Measurements from ENCODE around the gene RBM19.

The RBM19 gene

DNA sequence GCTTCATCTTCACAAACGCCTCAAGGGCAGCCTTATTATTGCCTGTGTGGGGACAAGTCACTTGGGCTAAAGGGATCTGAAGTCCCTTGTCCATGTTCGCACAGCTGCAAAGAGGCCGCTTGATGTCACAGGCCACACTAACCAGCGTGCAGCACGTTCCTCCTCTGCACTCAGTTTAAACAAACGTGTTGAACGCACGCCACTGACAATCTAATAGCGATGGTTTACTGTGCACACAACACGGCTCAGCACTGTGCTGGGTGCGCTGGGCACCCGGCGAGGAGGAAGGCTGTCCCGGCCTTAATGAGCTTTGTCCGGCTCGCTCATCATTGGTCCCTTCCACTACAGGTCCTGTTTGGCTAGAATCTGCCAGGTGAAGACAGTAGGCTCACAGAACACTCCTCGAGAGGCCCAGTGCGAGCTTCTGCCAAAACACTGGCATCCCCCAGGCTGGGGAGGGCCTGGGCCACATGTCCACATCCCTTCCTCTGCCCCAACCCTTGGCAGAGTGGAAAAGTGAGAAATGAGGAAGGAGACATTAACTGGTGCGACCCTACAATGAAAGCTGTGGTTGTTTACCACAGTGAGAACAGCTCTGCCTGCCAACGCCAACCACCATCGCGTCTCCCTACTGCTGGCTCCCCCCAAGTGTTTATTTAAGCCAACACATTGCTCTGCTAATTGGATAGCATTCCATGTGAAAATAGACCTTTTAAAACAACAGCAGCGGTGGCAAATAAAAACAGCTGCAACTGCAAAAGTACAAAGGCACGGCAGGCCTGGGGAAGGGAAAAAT, 113.2 kb downstream of the RBM19 start:
- no peak for DNase-seq

DNA sequence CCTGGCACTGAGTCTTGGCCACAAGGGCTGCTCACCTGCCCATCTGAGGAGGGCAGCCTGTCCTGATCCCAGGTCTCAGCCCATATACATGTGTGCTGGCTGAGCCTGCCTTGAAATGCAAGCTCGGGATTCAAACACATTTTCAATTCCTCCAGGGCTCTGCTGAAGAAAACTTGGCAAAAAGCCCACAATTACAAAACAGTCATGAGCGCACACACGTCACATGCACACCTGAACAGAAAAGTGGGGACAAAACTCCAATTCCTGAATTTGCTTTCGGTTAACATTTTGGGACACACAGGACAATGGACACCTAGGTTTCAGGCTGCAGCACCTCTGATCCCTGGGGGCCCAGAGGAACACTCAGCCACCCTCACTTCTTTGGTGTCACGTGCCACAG, 113.9 kb downstream of the RBM19 start:
- DNase-seq = no peak

DNA sequence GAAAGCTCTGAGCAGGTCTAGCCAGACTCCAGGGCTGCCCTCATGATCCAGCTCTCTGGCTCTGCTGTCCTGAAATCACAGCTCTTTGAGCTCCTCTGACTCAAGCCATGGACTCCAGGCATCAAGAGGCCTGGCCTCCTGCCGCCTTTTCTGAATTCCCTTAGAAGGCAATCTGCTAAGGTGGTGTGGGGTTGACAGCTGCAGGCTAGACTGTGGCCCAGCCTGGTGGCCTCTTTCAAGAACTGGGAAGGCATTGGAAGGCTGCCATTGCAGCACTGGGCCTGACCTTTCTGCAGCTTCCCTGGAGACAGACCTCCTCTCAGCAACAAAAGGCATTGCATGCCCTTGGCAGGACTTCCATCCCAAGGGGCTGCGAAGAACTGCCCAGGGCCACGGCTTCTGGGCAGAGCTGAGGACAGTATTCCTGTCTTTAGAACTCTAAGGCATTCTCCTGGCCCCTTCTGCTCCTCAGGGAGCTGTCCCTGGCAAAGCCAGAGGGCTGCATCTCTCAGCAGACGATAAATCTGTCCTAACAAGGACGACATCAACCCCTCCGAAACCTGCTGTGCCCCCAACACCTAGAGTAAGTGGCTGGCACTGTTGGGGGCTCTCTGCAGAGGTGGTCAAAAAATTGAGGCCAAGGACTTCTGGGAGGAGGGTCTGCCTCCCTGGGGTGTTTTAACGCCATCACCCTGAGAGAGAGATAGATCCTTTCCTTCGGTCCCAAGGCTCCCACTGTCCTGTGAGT, 115.6 kb downstream of the RBM19 start:
- DNase-seq = no peak

DNA sequence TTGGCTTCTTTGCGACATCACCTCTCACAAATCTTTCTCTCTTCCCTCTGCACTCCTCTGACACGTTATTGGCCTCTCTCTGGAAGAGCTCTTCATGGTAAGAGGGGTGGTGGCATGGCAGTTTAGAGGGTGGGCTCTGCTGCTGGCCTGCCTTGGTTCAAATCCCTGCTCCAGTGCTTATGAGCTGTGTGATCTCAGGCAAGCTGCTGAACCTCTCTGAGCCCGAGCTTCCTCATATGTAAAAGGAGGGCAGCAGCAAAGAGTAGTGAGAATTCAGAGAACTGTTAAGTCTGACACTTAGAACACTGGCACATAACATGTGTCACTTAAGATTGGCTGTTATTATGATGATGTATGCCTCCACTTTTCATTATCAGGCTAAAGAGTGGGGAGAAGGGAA, 118.3 kb downstream of the RBM19 start:
- no peak for DNase-seq

DNA sequence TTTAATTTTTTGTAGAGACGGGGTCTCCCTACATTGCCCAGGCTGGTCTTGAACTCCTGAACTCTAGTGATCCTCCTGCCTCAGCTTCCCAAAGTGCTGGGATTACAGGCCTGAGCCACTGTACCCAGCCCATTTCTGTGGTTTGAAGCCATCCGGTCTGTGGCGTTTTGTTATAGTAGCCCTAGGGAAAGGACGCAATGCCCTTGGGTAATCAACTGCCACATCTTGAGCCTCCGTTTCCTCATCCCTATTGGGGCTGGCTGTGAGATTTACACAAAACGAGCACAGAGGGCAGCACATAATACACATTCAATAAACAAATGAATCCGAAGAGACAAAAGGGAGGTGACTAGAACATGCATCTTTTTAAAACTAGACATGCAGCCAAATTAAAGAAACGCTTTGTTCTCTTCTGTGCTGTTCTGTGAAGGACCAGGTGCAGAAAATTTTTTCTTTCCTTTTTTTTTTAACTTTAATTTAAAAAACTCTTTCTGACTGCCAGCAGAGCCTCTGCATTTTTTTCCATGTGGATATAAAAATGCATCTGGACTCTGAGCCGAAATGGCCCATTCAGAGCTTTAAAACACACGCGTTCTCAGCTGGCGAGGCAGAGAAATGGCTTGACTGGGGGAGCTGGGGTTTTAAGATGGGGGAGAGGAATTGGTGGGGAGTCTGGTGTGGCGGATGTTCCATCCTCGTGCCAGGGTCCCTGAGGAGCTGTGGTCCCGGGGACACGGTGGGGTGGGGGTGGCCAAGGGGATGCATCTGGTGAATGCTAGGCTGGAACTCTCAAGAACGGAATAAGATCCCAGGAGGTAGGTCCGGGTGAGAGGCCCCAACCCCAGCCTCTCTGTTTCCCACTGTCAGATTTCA, 119.0 kb downstream of the RBM19 start:
- DNase-seq = no peak

DNA sequence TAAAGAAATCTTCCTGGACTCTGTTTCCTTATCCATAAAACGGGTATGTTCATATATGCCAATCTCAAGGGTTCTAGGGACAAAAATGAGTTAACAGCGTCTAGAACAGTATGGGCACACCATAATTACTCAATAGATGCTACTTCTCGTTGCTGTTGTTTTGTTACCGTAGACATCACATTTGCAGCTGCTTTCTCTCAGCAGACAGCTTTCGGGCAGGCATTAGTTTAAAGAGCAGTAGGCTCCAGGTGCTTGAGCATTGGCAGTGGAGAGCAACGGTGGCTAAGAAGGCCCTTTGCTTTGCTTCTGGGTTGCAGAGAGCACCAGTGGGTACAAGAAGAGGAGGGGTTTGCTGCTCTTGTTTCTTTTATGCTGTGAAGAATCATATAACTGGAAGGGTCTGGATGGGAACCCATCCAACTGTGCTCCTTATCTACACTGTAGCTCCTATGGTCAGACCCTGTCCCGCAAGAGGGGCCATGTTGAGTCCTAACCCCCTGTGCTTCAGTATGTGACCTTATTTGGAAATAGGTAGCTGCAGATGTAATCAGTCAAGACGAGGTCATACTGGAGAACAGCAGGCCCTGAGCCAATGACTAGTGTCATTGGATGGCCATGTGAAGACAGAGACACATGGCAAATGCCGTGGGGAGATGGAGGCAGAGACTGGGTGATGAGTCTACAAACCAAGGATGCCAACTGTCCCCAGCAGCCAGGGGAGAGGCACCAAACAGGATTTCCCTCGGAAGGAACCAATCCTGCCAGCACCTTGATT, 120.0 kb downstream of the RBM19 start:
- no peak for DNase-seq

DNA sequence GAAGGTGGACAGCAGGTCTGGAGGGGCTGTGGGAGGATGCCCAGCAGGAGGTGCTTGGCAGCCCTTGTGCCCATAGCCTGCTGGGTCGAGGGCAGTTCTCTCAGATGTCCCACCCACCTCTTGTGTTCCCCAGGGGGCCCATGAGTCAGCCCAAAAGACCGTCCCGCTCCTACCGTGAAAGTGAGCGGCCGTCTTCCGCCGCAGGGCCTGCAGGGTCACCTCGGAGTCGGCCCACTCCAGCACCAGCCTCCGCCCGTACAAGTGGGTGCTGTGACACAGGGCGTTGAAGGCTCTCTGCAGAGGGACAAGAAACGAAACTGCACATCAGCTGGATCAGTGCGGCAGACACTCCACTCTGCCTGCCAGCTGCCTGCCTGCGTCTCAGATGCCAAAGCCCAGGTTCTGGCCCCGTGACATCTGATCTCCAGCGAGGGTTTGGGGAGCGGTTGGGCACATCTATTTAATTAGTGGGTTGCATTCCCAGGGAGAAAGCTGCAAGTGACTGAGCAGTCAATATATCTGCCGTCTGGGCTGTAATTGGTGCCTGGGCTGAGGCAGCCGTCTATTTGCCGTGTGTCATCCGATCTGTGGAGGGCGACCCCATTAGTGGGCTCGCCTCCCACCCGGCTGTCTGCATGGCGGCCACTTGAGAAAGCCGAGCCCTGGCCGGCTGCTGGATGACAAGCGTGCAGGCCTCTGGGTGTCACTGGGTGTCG, 121.5 kb downstream of the RBM19 start:
- no peak for DNase-seq

DNA sequence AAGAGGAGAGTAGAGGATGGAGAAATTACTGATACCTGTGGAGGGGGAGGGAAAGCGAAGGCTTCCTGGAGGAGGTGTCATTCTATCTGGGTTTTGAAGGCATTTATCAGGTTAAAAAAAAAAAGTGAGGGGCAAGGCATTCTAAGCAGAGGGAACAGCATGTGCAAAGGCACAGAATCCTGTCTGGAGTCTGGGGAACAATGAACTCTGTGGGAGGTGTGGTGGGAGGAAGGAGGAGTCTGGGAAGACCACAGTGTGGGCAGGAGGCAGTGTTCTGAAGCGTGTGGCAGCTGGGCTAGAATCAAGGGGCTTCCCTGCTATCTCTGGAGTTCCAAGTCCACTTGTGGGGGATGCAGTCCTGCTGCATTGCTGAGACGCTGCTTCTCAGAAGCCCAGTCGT, 123.4 kb downstream of the RBM19 start:
- no peak for DNase-seq

DNA sequence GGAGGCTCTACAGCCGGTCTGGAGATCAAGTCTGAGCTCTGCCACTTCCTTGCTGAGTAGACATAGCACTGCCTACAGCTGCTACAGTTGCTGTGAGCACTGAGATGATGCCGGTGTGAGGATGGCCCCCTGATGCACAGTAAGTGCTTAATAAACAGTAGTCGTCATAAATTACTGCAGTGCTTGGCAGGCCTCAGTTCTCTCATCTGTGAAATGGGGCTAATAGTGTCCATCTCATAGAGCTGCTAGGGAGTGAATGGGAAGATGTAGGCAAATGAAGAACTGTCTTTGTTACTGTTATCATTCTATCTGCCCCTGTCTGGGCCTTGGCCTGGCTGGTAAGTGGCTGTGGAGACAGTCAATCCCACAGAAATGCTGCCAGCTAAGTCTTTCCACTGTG, 124.3 kb downstream of the RBM19 start:
- DNase-seq = no peak

DNA sequence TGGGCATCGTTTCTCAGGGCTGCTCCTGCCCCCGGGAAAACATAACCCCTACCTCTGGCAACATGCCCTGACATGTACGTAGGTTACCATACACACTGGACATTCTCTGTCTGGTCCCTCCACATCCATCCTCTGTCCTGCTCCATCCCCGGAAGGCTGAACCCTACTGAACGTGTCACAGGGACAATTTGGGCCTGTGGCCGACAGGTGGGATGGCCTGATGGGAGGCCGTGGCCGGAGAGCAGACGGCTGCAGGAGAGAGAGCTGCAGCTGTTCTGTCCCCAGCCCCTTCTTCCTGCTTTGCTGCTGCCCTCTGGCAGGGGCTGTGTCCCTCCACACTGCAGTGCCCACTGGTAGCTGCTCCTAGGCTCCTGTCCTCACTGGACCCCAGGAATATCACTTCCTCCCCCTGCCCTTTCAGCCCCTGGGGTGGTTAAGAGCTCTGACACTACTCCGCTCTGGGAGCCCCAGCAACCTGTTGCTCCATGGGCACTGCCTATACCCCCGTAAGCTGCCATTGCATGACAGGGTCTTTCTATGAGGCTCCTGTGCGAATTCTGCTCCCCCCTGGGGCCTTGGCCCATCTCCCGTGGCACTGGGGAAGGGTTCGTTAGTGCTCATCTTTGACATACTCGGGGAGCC, 125.6 kb downstream of the RBM19 start:
- DNase-seq = no peak

DNA sequence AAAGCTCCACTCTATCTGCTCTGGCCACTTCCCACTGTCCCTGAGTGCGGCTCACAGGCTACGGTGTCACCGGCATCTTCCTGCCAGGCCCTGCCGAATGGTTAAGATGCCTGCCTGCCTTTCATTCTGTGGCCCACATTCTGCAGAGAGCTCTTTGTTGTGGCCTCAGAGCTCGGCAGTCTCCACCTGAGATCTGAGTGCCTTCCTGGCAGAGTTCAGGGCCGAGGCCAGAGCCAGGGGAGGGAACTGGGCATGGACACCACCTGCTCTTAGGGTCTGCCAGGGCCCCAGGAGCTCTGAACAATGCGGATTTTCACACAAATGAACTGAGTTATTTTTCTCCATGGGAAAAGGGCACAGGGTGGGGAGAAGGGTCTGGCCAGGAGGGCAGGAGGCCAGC, 127.2 kb downstream of the RBM19 start:
- no peak for DNase-seq

DNA sequence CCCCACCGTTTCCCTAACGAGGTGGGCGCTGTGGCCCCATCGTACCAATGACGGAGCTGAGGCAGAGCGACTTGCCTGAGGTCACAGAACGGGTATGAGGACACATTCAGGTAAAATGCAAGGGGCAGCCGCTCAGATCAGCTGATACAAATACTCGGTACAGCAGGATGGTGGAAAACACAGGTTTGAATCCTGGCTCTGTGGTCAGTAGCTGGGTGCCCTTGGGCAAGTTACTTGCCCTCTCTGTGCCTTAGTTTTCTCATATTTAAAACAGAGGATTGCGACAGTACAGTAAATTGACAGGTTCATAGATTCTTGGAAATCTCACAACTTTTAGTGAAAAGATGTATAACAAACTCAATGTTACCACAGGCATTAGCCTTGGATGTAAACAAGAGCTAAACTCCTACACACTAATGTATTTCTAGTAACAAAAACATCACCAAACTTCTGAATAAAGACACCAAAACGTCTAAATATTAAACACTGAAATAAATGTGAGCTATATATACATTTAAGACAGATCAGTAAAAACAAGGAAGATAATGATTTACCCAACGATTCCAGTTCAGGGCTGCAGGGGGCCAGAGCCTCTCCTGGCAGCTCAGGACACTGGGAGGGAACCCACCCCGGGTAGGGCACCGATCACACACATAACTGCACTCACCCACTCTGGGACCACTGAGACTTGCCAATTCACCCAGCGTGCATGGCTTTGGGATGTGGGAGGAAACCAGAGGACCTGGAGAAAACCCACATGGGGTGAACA, 128.4 kb downstream of the RBM19 start:
- DNase-seq = no peak

DNA sequence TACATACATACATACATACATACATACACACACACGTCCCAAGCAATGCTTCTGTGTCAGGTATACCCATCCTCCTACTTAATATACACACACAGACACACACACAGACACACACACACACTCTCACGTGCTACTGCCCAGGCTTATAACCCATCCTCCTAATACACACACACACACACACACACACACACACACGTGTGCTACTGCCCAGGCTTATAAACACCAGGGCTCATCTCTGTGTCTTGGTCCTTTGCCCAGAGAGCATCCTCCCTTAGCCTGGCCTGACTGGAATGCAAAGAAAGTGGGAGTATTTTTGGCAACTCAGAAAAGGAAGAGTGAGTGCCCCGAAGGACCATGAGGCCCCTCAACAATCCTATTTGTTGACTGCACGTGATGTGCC, 129.0 kb downstream of the RBM19 start:
- DNase-seq = no peak

DNA sequence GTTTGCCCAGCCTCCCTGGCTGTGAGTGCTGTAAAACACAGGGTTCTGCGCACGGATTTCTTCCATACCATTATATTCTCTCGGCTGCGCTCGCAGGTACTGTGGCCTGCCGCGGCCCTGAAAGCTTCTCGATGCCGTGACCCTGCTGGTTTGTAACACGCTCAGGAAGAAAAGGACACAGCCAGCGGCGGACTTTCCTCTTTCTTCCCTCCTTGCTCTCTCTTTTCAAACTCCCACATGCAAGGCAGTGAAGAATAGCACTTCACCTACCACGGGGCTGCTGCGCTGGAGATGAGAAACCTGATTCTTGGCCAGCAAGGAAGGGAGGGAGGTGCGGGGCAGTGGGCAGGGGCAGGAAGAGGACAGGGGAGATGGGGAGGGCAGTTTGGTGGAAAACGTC, 130.2 kb downstream of the RBM19 start:
- DNase-seq = no peak

DNA sequence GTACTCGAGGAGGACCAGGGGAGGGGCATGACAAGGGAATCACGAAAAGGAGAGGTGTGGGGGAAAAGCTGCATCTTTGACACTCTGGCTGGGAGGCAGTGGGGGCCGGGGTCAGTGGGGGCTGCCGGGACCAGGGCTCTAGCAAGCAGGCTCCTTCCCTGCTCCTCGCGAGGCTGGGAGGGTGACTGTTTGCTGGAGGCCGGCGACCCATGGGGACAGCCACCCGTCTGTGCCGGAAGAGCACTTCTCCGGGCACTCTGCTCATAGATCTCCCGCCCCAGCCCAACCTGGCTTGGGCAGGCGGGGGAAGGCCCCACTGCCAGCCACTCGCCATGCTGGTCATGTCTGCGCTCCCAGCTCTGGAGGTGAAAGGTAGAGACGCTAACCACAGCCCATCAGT, 130.7 kb downstream of the RBM19 start:
- DNase-seq = no peak

DNA sequence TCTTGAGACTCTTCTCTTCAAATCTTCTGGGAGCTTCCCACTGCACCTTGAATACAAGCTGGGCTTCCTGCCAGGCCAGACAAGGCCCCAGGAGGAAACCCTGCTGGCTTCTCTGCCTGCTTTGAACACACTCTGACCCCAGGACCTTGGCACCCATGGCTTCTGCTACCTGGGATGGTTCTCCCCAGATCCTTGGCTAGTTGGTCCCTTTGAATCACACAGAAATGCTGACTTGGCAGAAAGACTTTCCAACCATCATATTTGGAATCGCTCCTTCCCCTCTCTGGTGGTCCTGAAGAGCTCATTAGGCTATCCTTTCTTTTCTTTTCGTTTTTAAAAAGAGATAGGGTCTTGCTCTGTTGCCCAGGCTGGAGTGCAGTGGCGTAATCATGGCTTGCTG, 132.7 kb downstream of the RBM19 start:
- no peak for DNase-seq

DNA sequence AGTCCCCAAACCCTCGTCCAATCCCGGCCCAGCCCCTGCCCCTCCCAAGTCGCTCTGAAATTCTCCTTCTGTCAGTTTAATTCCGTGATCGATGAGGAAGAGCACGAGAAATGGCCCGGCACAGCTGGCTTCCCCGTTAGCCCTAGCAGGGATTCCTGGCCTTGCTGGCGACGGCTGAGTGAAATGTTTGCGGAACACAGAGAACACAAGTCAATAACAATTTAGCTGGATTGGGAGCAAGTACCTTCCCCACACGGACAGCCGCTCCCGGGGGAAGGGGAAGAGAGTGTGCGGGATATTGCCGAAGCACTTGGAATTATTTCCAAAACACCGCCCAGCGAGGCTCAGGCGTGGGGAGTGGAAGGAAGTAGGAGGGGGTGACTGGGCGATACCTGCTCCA, 134.6 kb downstream of the RBM19 start:
- DNase-seq = no peak

DNA sequence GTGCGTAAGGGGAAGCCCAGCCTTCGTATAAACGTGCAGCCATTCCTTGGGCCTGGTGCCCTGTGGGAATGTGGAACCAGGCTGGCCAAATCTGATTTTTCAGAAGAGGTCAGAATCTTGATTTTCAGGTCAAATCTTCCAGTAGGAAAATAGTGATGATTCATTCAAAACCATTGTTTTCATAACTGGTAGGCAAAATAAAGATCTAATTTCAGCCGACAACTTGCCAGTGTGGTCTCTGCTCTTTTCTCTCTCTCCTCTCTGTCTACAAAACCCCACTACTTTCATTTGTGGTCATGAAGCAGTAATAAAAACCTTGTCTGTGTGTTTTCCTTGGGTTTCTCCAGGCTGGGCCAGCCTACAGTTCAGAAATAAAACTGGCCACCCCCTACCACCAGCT, 135.1 kb downstream of the RBM19 start:
- DNase-seq = no peak

DNA sequence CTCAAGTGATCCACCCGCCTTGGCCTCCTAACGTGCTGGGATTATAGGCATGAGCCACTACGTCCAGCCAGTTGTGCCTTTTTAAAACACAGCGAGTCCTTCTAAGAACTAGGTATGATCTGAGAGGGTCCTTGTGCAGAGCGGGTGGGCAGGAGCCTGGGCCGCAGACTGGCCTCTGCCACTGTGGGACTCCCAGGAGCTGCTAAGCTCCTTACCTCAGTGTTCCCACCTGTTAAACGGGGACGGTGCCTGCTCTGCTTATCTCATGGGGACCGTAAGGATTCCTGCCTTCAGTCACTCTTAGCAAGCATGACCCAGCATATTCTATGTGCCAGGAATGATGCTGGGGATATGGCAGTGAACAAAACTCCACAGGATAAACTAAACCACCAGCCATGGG, 136.9 kb downstream of the RBM19 start:
- no peak for DNase-seq

DNA sequence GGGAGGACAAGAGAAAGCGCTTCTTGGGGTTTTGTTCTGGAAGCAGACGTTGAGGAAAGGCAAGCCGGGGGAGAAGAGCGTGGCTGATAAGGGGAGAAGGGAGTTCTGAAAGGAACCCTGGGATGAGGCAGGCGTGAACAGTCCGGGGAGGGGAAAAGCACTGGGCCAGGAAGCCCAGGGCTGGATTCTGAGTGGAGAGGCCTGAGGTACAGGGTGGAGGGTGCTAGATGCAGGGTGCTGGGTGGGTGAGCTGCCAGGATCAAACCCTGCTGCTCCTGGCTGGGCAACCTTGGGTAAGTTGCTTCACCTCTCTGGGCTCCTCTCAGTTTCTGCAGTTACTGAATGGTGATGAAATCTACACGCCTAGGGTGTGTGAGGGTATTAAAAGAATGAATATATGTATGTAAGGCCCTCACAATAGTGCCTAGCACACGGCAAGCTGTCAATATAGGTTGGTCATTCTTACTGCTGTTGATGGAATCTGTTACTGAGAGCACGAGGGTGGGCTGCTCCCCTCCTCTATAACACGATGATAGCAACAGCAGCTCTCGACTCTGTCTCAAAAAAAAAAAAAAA, 138.5 kb downstream of the RBM19 start:
- no peak for DNase-seq
